ENCODE measurements around the gene S100A1.
"Not testable (repeated sequence)": the region's sequence is repeated elsewhere in the genome, so short reads cannot be mapped to it uniquely, and the experiment has no call there.

The S100A1 gene

GRCh38 chr1:153658400-153659174, 30.4 kb downstream of the S100A1 start, which contains the start of gene SNAPIN:
TSS of gene SNAPIN (plus strand) at chr1:153658703. CDS start at chr1:153658744, 41 bp downstream.
- peak; percentile 74 for DNase-seq

GRCh38 chr1:153659175-153659534, 30.9 kb downstream of the S100A1 start:
- no peak for DNase-seq

- DNase-seq = no peak
These were observed 31.4 kb downstream of the S100A1 start for GRCh38 chr1:153659656-153660055.

DNA sequence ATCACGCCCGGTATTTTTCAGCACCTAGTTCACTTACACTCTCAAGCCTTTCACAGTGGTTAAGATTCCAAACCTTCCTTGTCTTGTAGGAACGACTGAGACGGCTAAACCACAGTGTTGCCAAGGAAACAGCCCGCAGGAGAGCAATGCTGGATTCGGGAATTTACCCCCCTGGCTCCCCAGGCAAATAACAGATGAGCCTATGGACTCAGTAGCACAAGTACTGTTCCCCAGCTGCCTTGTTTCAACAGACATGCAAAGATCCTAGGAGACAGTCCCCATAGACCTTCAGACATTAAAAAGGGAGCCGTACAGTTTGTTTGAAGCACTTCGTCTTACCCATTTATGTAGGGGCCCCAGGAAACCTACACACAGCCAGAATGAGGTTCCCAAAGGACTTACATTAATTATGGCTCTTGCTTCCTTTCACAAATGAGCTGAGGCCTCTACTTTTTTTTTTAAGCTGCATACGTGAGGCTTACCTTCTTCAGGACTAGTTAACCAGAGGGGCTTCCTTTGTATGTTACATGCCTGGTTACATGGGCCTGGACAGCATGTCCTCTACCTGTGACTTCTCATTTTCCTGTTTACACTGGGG, 33.0 kb downstream of the S100A1 start:
- no peak for DNase-seq

- DNase-seq = no peak
These were observed 34.0 kb downstream of the S100A1 start for GRCh38 chr1:153662269-153662668.

DNA sequence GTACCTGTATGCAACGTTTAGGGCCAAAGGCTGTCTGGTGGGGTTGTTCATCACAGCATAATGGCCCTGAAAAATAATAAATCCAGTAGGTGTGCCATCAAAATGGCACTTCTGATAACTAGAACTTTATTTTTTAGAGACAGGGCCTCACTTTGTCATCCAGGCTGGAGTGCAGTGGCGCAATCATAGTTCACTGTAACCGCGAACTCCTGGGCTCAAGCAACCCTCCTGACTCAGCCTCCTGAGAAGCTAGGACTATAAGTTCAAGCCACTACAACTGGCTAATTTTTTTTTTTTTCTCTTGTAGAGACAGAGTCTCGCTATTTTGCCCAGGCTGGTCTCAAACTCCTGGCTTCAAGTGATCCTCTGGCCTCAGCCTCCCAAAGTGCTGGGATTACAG, 35.0 kb downstream of the S100A1 start:
- no peak for DNase-seq

GRCh38 chr1:153667439-153667838, 39.2 kb downstream of the S100A1 start:
- no peak for DNase-seq

- not testable (repeated sequence) for DNase-seq
These were observed 40.4 kb downstream of the S100A1 start for GRCh38 chr1:153668672-153669071.

DNA sequence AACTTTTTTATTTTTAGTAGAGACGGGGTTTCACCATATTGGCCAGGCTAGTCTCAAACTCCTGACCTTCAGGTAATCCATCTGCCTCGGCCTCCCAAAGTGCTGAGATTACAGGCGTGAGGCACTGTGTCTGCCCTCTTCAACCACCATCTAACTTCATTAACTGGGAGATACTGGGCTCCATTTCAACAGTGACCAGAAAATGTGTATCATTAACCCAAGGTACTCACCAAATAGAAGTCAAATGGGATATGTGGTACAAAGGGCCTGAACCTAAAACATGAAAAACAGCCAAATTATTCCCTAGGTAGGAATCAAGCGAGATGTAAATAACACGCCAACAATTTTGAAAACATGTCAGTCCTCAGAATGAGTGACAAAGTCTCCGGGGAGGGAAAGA, 41.4 kb downstream of the S100A1 start:
- DNase-seq = no peak

- DNase-seq = no peak
These were observed 42.1 kb downstream of the S100A1 start for GRCh38 chr1:153670257-153670858.

- DNase-seq = peak; percentile 95
These were observed 42.8 kb downstream of the S100A1 start, which contains the start of gene ILF2 for GRCh38 chr1:153670859-153671627. TSS of gene ILF2 (minus strand) at chr1:153670993. CDS start at chr1:153670922, 71 bp downstream.

- DNase-seq = not testable (repeated sequence)
These were observed 43.6 kb downstream of the S100A1 start for GRCh38 chr1:153671628-153672353.

DNA sequence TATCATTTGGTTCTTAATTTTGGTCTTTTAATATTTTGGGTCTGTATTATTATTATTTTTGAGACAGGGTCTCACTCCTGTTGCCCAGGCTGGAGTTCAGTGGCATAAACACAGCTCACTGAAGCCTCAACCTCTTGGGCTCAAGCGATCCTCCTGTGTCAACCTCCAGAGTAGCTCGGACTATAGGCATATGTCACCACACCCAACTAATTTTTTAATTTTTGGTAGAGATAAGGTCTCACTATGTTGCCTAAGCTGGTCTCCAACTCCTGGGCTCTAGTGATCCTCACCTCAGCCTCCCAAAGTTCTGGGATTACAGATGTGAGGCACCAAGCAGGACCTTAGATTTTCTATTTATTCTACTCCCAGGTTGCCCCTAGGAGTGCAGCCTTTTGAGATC, 45.3 kb downstream of the S100A1 start:
- no peak for DNase-seq

DNA sequence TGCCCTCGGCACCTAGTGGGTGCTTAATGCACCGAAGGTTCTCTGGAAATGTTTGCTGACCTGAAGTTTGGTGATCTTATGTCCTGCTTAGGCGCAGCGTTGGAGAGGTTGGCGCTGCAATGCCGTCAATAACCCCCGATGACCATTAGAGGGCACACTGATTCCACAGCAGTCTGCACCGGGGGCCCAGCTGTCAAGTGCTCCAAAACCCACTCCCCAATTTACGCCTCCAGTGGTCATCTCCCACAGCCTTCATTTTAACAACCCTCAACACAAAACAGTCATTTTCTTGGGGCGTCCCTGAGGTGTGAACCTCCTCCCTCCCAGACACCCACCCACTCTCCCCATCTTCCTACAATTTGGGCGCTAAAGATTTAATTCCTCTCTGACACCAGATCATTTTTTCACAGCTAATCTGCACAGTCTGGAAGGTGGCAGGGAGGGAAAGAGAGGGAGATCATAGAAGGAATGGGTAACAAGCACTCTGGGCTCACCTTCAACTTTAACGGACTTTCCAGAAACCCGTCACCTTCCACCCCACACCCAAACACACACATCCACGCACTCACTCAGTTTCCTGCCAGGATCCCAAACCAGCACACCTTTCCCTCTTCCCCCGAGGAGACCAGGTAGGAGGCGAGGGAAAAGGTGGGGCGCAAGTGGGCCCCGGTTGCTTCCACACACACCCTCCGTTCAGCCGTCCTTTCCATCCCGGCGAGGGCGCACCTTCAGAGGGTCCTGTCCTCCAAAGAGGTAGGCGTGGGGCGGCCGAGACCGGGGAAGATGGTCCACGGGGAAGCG, 49.7 kb downstream of the S100A1 start:
- DNase-seq = no peak

GRCh38 chr1:153678519-153679336, 50.5 kb downstream of the S100A1 start, which contains the start of gene NPR1:
TSS of gene NPR1 (plus strand) at chr1:153678688. CDS start at chr1:153679109, 421 bp downstream.
- no peak for DNase-seq

- no peak for DNase-seq
These were observed 51.3 kb downstream of the S100A1 start for GRCh38 chr1:153679337-153680119.

DNA sequence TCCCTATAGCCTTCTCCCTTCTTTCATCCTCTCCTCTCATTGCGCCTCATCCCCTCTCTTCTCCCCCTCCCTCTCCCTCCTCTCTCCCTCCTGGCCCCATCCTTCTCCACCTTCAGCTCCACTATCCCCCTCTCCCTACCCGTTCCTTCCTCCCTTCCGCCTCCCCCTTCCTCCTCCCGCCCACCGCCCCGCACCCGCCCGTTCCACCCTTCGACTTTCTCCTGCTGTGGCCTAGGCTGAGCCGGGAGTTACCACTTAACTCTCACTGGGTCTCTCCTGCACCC, 51.8 kb downstream of the S100A1 start:
- DNase-seq = no peak
